ENCODE measurements around the gene KIAA1328.

Gene KIAA1328

GRCh38 chr18:37188016-37188791 lies 359.3 kb downstream of the KIAA1328 start:
- DNase-seq (ENCODE audit: low read depth in 1 of 2, low spot score in 1 of 2), result no peak
- Histone ChIP-seq H3K27me3 (ENCODE audit: insufficient read depth, poor library complexity, severe bottlenecking) (no peaks in the 10 kb centered on the region), H3K27ac (replicated peaks) (no peak overlapping the region), H3K4me3 (replicated peaks; ENCODE audit: insufficient read depth, low read length) (no peak overlapping the region)
- no peak for TF ChIP-seq POLR2AphosphoS5 (IDR thresholded peaks at IDR 0.05; ENCODE audit: low read depth)
- TF ChIP-seq, protein P1, sequence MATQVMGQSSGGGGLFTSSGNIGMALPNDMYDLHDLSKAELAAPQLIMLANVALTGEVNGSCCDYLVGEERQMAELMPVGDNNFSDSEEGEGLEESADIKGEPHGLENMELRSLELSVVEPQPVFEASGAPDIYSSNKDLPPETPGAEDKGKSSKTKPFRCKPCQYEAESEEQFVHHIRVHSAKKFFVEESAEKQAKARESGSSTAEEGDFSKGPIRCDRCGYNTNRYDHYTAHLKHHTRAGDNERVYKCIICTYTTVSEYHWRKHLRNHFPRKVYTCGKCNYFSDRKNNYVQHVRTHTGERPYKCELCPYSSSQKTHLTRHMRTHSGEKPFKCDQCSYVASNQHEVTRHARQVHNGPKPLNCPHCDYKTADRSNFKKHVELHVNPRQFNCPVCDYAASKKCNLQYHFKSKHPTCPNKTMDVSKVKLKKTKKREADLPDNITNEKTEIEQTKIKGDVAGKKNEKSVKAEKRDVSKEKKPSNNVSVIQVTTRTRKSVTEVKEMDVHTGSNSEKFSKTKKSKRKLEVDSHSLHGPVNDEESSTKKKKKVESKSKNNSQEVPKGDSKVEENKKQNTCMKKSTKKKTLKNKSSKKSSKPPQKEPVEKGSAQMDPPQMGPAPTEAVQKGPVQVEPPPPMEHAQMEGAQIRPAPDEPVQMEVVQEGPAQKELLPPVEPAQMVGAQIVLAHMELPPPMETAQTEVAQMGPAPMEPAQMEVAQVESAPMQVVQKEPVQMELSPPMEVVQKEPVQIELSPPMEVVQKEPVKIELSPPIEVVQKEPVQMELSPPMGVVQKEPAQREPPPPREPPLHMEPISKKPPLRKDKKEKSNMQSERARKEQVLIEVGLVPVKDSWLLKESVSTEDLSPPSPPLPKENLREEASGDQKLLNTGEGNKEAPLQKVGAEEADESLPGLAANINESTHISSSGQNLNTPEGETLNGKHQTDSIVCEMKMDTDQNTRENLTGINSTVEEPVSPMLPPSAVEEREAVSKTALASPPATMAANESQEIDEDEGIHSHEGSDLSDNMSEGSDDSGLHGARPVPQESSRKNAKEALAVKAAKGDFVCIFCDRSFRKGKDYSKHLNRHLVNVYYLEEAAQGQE (IDR thresholded peaks at IDR 0.05; ENCODE audit: insufficient replicate concordance, low read depth), result no peak
- TF ChIP-seq GABPA (IDR thresholded peaks at IDR 0.05; ENCODE audit: low read depth), result no peak
- TF ChIP-seq SPI1 (IDR thresholded peaks at IDR 0.05; ENCODE audit: borderline replicate concordance, low read depth), result no peak
- no peak for TF ChIP-seq CTCF (IDR thresholded peaks at IDR 0.05; ENCODE audit: insufficient read depth, low read length)

DNA sequence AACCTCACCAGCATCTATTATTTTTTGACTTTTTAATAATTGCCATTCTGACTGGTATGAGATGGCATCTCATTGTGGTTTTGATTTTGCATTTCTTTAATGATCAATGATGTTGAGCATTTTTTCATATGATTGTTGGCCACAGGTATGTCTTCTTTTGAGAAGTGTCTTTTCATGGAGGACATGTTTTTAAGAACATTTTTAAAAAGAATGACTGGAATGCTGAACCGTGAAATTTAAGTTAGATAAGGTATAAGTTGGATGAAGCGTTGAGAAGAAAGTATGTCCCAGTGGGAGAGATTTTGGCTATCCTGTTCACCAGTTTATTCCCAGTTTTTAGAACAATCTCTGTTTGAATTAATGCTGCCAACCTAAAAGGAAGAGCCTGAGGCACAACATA lies 370.8 kb downstream of the KIAA1328 start:
- no peak for TF ChIP-seq SPI1 (IDR thresholded peaks at IDR 0.05; ENCODE audit: borderline replicate concordance, low read depth)
- TF ChIP-seq POLR2AphosphoS5 (IDR thresholded peaks at IDR 0.05; ENCODE audit: low read depth), result no peak
- TF ChIP-seq GABPA (IDR thresholded peaks at IDR 0.05; ENCODE audit: low read depth), result no peak
- TF ChIP-seq CTCF (IDR thresholded peaks at IDR 0.05; ENCODE audit: insufficient read depth, low read length), result no peak
- TF ChIP-seq, protein P1 (IDR thresholded peaks at IDR 0.05; ENCODE audit: insufficient replicate concordance, low read depth), result no peak
- Histone ChIP-seq H3K27me3 (ENCODE audit: insufficient read depth, poor library complexity, severe bottlenecking) (no peaks in the 10 kb centered on the region), H3K27ac (replicated peaks) (no peak overlapping the region), H3K4me3 (replicated peaks; ENCODE audit: insufficient read depth, low read length) (no peak overlapping the region)
- no peak for DNase-seq (ENCODE audit: low read depth in 1 of 2, low spot score in 1 of 2)

DNA sequence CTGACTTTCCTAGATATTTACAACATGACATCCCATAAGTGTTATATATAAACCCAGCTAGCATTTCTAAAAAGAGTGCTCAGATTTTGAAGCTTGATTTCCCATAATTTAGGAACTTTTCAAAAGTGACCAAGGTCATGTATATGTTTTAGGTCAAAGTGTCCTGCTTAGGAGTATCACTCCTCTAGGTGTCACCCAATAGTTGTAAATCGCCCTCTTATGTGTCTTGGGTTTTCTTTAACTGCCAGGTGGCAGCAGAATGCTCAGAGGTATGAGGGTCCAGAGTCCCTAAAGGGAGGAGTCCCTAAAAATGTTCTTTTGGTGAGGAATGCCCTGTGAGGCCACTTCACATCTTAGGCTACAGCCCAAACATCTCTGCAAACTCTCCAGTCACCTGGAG lies 378.4 kb downstream of the KIAA1328 start:
- no peak for TF ChIP-seq CTCF (IDR thresholded peaks at IDR 0.05; ENCODE audit: insufficient read depth, low read length)
- no peak for TF ChIP-seq SPI1 (IDR thresholded peaks at IDR 0.05; ENCODE audit: borderline replicate concordance, low read depth)
- no peak for TF ChIP-seq GABPA (IDR thresholded peaks at IDR 0.05; ENCODE audit: low read depth)
- TF ChIP-seq, protein P1 (IDR thresholded peaks at IDR 0.05; ENCODE audit: insufficient replicate concordance, low read depth), result no peak
- no peak for TF ChIP-seq POLR2AphosphoS5 (IDR thresholded peaks at IDR 0.05; ENCODE audit: low read depth)
- no peak for DNase-seq (ENCODE audit: low read depth in 1 of 2, low spot score in 1 of 2)
- Histone ChIP-seq H3K27me3 (ENCODE audit: insufficient read depth, poor library complexity, severe bottlenecking) (no peaks in the 10 kb centered on the region), H3K4me3 (replicated peaks; ENCODE audit: insufficient read depth, low read length) (no peak overlapping the region), H3K27ac (replicated peaks) (no peak overlapping the region)
